ENCODE measurements around the gene EIF2D.

DNA sequence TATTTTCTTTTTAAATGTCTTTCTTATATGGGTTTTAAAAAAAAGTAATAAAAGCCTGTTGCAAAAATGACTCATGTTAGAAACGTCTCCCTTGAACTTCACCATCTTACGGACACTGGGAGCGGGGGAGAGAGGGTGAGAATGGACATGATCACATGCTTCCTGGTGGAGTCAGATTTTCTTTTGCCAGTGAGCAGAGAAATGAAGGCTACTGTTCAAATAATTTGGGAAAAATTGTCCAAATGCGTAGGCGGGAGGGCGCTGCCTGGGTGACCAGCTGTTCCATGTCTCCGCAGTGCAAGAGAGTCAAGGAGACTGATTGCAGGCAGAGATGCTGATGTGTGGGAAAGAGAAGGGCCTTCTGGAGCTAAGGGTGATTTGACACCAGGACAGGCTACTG lies 23.1 kb downstream of the EIF2D start:
- TF ChIP-seq YY1 (IDR thresholded peaks at IDR 0.05; ENCODE audit: low read depth) = no peak
- TF ChIP-seq EP300 (IDR thresholded peaks at IDR 0.05; ENCODE audit: borderline replicate concordance) = no peak
- TF ChIP-seq, protein P1, sequence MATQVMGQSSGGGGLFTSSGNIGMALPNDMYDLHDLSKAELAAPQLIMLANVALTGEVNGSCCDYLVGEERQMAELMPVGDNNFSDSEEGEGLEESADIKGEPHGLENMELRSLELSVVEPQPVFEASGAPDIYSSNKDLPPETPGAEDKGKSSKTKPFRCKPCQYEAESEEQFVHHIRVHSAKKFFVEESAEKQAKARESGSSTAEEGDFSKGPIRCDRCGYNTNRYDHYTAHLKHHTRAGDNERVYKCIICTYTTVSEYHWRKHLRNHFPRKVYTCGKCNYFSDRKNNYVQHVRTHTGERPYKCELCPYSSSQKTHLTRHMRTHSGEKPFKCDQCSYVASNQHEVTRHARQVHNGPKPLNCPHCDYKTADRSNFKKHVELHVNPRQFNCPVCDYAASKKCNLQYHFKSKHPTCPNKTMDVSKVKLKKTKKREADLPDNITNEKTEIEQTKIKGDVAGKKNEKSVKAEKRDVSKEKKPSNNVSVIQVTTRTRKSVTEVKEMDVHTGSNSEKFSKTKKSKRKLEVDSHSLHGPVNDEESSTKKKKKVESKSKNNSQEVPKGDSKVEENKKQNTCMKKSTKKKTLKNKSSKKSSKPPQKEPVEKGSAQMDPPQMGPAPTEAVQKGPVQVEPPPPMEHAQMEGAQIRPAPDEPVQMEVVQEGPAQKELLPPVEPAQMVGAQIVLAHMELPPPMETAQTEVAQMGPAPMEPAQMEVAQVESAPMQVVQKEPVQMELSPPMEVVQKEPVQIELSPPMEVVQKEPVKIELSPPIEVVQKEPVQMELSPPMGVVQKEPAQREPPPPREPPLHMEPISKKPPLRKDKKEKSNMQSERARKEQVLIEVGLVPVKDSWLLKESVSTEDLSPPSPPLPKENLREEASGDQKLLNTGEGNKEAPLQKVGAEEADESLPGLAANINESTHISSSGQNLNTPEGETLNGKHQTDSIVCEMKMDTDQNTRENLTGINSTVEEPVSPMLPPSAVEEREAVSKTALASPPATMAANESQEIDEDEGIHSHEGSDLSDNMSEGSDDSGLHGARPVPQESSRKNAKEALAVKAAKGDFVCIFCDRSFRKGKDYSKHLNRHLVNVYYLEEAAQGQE (IDR thresholded peaks at IDR 0.05; ENCODE audit: low read depth) = no peak
- TF ChIP-seq CEBPB (IDR thresholded peaks at IDR 0.05) = no peak
- TF ChIP-seq RAD21 (IDR thresholded peaks at IDR 0.05; ENCODE audit: low read depth) = no peak
- TF ChIP-seq CREB1 (IDR thresholded peaks at IDR 0.05; ENCODE audit: low read depth) = no peak
- no peak for TF ChIP-seq TAF1 (IDR thresholded peaks at IDR 0.05; ENCODE audit: low read depth)
- TF ChIP-seq, protein P2, sequence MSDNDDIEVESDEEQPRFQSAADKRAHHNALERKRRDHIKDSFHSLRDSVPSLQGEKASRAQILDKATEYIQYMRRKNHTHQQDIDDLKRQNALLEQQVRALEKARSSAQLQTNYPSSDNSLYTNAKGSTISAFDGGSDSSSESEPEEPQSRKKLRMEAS (IDR thresholded peaks at IDR 0.05) = no peak
- TF ChIP-seq EGR1 (IDR thresholded peaks at IDR 0.05) = no peak
- TF ChIP-seq FOXM1 (IDR thresholded peaks at IDR 0.05; ENCODE audit: borderline replicate concordance, low read depth) = no peak
- no peak for TF ChIP-seq TEAD4 (IDR thresholded peaks at IDR 0.05)
- no peak for TF ChIP-seq TCF12 (IDR thresholded peaks at IDR 0.05; ENCODE audit: low read depth)
